ENCODE measurements around the gene SDHC.

DNA sequence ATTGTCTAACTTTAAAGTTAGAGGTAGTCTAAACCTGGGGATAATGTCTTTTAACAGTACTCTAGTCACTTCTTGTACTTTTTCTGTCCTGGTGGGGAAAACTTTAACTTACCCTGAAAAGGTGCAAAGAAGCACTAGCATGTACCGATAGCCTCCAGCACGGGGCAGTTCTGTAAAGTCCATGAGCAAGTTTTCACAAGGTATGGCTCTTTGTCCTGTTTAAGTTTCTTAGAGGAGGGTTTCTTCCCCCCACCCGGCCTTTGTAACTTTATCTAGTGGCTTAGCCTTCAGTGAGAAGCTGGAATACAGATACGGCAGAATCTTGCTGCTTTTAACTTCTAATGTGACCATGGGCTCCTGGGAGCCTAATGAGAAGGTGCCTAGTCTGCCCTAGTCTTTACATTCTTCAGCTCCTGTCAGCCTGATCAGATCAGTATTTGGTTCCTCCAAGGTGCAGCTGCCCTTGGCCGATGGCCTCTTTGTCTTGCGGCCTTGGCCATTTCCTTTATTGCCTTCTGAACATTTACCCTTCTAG lies 93.3 kb downstream of the SDHC start:
- no peak for TF ChIP-seq ZBTB7A (IDR thresholded peaks at IDR 0.05; ENCODE audit: low read depth)
- TF ChIP-seq, protein P1, sequence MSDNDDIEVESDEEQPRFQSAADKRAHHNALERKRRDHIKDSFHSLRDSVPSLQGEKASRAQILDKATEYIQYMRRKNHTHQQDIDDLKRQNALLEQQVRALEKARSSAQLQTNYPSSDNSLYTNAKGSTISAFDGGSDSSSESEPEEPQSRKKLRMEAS (IDR thresholded peaks at IDR 0.05), result no peak
- no peak for TF ChIP-seq EGR1 (IDR thresholded peaks at IDR 0.05)
- no peak for TF ChIP-seq NFIC (IDR thresholded peaks at IDR 0.05)
